ENCODE data around the gene PCBP3. TPM values are rescaled to one million over a fixed set of nuclear protein-coding genes. Genes with fewer than 3 reads are reported as not detected.
A peak's percentile ranks its signal among the peaks of the same experiment; 100 is the strongest.
"Not testable (repeated sequence)": the region's sequence is repeated elsewhere in the genome, so short reads cannot be mapped to it uniquely, and the experiment has no call there.

PCBP3 gene
- total RNA-seq, 1 donor from 2014 or later = 1.5 TPM

GRCh38 chr21:45801989-45802388 is 158.5 kb downstream of the PCBP3 start:
- no peak for DNase-seq (ENCODE audit: extremely low read depth, low read depth, low spot score)

GRCh38 chr21:45802425-45802824 is 158.9 kb downstream of the PCBP3 start:
- no peak for DNase-seq (ENCODE audit: extremely low read depth, low read depth, low spot score)

GRCh38 chr21:45802956-45803617 is 159.6 kb downstream of the PCBP3 start:
- DNase-seq (ENCODE audit: extremely low read depth, low read depth, low spot score) = no peak

- DNase-seq (ENCODE audit: extremely low read depth, low read depth, low spot score) = no peak
Observed at GRCh38 chr21:45803618-45804340, 160.3 kb downstream of the PCBP3 start.

- DNase-seq (ENCODE audit: extremely low read depth, low read depth, low spot score) = no peak
Observed at GRCh38 chr21:45804809-45805313, 161.3 kb downstream of the PCBP3 start.

GRCh38 chr21:45805321-45805720 is 161.8 kb downstream of the PCBP3 start:
- DNase-seq (ENCODE audit: extremely low read depth, low read depth, low spot score) = no peak

GRCh38 chr21:45806042-45806441 is 162.5 kb downstream of the PCBP3 start:
- no peak for DNase-seq (ENCODE audit: extremely low read depth, low read depth, low spot score)

GRCh38 chr21:45808663-45809062 is 165.1 kb downstream of the PCBP3 start:
- not testable (repeated sequence) for DNase-seq (ENCODE audit: extremely low read depth, low read depth, low spot score)

GRCh38 chr21:45809421-45809820 is 165.9 kb downstream of the PCBP3 start:
- DNase-seq (ENCODE audit: extremely low read depth, low read depth, low spot score) = no peak

GRCh38 chr21:45811136-45811535 is 167.6 kb downstream of the PCBP3 start:
- no peak for DNase-seq (ENCODE audit: extremely low read depth, low read depth, low spot score)

GRCh38 chr21:45814210-45814940 is 170.8 kb downstream of the PCBP3 start:
- not testable (repeated sequence) for DNase-seq (ENCODE audit: extremely low read depth, low read depth, low spot score)

GRCh38 chr21:45815781-45816180 is 172.3 kb downstream of the PCBP3 start:
- DNase-seq (ENCODE audit: extremely low read depth, low read depth, low spot score) = not testable (repeated sequence)

- DNase-seq (ENCODE audit: extremely low read depth, low read depth, low spot score) = no peak
Observed at GRCh38 chr21:45816794-45817193, 173.3 kb downstream of the PCBP3 start.

- DNase-seq (ENCODE audit: extremely low read depth, low read depth, low spot score) = no peak
Observed at GRCh38 chr21:45817345-45817744, 173.8 kb downstream of the PCBP3 start.

- DNase-seq (ENCODE audit: extremely low read depth, low read depth, low spot score) = no peak
Observed at GRCh38 chr21:45818276-45818903, 174.9 kb downstream of the PCBP3 start.

- DNase-seq (ENCODE audit: extremely low read depth, low read depth, low spot score) = no peak
Observed at GRCh38 chr21:45818904-45819285, 175.4 kb downstream of the PCBP3 start.

- DNase-seq (ENCODE audit: extremely low read depth, low read depth, low spot score) = no peak
Observed at GRCh38 chr21:45819478-45820170, 176.1 kb downstream of the PCBP3 start.

GRCh38 chr21:45820171-45821091 is 176.9 kb downstream of the PCBP3 start:
- DNase-seq (ENCODE audit: extremely low read depth, low read depth, low spot score) = peak; percentile 51

GRCh38 chr21:45821315-45821962 is 177.9 kb downstream of the PCBP3 start:
- DNase-seq (ENCODE audit: extremely low read depth, low read depth, low spot score) = no peak

Measured in glomerular endothelial cell (primary cell).